GM21723 (cell line): ENCODE measurements around the gene EXOC6.

Source experiments
- ATAC-seq: cut with Tn5 transposase; IDR thresholded peaks from one replicate; pipeline ENCODE4 v1.9.1; 2021; ENCODE audit warnings: mild to moderate bottlenecking, moderate library complexity; ENCODE audit not compliant: unreplicated experiment

Gene EXOC6

DNA sequence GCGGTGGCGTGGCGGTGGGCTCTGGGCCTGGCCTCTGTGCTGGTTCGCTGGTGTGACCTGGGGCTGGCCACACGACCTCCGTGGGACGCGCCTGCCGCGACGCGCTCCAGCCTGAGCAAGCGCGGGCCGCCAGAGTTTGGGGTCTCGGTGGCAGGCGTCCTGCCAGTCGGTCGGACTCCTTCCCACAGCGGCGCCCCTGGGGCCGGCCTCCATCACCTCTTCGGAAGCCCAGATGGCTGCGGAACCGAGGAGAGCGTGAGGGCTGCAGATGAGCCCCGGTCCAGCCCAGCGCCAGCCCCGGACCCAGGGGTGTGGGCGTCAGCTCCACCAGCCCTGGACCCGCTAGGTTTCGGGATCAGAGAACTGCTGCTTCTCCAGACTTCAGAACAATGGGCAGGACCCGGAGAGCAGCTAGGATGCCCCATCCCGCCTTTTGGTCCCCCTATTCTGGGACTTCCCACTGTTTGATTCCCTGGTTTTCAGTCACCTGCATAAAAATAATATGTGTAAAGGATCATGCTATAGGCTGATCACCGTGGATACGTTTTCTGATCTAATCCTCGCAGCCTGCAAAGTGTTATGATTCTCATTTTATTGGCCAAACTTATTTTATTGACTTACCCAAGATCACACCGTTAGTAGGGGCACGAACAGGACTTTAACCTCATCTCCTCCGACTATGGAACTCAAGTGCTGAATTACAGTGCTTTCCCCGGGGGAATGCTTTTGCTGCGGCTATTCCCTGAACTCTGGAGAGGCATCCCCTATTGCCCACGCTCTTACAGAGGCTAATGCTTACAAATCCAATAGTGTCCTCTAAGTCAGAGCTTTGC, 215.0 kb downstream of the EXOC6 start:
- ATAC-seq = no peak

DNA sequence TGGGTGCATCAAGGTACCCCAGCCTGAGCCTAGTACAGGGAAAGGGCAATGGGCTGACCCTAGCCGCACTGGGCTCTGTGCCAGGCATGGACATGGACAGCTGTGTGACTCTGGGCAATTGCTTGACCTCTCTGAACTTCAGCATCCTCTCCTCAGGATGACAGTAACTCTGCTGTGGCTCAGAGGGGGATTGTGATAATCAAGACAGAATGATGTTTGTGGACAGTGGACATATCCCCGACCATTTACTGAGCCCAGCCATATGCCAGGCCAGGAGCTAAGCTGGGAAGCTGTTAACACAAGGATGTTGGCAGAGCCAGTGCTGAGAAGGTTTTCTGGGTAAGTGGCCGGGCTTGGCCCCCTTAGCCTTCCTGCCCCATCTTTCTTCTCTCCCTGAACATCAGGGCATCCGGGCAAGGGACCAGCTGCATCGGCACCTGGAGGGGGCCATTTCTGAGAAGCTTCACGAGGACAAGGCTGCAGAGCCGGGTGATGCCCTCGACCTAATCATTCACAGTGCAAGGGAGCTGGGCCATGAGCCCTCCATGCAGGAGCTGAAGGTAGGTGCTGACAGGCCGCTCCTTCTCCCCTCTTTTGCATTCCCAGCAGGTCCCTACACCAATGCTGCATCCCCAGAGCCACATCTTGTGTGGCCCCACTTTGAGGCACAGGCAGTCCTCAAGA, 215.8 kb downstream of the EXOC6 start:
- ATAC-seq = no peak

DNA sequence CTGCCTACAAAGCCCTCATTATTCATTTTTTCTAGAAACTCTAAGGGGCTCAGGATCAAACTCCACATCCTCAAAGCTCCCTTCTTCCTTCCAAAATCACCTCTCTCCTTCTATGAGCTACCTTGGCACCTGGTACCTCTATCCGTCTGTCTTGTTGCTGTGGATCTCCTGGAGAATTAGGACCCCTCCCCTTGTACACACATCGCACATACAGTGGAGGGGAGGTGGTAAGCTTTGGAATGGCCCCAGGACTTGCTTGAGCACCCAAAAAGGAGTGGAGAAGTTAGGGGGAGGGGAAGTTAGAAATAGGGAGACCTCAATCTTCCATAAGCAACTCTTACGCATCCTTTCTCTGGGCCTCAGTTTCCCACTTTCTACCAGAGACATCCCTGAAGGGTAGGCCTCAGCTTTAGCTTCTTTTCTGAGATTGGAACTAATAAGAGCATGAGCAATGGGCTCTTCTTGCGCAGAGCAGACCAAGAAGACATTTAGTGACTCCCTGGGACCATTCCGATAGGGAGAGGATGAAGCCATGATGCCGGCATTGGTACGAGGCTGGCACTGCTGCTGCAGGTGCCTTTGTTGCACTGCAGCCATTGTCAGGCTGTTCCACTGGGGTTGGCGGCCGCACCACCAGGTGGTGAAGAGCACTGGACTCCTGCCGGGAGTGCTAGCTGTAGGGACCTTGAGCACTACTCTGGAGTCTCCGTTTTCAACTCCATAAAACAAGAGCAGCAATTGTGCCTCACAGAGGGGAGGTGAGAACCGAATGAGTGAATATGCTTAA, 216.7 kb downstream of the EXOC6 start:
- ATAC-seq = no peak

DNA sequence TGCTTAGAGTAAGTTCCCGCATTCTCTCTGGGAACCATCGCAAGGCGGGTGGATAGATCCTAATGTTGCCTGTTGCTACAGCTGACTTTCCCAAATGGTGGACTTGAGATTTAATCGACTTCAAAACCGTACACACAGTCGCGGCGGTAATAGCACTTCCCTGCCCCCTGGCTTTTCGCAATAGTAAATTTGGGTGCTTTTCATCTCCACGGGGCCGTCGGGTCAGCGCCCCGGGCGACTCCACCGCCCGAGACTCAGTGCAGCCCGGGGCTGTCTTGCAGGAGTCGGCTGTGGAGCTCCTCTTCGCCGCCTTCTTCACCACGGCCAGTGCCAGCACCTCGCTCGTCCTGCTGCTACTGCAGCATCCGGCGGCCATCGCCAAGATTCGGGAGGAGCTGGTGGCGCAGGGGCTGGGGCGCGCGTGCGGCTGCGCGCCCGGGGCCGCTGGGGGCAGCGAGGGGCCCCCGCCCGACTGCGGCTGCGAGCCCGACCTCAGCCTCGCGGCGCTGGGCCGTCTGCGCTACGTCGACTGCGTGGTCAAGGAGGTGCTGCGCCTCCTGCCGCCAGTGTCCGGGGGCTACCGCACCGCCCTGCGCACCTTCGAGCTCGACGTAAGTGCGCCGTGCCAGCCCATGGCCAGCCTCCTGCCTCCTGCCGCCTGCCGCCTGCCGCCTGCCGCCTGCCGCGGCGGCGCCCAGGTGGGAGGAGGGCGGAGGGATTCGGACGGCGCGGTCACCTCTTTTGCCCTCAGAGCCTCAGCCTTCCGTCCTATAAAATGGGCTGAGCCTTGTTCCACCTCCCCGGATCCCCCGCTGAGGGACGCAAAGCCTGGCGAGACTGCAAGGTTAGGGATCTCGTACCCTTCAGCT, 217.6 kb downstream of the EXOC6 start:
- no peak for ATAC-seq

DNA sequence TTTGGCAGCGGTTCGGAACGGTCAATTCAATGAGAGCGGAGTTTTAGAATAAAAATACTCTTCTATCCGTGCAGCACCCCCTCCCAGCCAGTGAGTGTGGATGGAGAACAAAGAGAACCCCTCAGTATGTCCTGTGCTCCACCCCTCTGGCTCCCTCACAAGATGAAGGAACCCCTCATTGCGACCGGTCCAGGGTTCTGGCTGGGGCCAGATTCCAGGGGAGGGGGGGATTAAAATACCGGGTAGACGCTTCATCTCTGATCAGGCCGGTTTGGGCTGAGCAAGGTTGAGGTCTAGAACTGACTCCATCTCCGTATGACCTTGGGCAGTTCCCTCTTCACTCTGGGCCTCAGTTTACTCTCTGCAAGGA, 218.2 kb downstream of the EXOC6 start:
- ATAC-seq = no peak

DNA sequence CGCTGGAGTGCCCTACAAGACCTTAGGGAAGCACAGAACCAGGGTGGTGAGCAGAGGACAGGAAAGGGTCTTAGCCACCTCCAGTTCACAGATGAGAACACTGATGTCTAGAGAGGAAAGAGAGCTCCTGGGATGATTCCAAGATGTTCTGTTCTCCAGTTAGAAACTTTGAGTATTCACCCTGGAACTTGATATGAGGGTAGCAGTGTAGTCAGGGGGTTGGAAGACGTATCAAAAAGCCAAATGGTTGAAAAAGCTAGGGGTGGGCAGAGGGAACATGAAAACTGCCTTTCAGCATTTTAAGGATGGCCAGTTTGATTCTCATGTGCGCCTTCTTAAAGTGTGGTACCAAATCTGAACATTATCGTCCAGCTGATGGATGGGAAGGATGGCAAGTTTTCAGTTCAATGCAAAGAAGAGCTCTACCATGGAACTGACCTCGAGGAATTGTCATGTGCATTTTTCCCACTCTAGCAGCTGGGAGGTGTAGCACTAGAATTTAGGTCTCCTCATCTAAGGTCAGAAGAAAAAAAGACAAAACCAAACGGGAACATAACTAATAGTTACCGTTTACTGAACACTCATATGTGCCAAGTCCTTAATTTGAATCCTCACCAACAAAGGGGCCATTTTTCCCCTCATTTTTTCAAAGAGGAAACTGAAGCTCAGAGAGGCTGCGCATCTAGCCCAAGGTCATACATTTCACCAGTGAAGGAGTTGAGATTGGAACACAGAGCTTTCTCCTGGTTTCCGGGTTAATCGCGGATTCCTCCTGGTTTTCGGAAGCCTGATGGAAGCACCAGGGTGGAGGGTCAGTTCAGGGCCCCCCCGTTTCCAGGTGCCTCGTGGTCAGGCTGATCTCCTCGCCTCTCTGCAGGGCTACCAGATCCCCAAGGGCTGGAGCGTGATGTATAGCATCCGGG, 219.4 kb downstream of the EXOC6 start:
- no peak for ATAC-seq

DNA sequence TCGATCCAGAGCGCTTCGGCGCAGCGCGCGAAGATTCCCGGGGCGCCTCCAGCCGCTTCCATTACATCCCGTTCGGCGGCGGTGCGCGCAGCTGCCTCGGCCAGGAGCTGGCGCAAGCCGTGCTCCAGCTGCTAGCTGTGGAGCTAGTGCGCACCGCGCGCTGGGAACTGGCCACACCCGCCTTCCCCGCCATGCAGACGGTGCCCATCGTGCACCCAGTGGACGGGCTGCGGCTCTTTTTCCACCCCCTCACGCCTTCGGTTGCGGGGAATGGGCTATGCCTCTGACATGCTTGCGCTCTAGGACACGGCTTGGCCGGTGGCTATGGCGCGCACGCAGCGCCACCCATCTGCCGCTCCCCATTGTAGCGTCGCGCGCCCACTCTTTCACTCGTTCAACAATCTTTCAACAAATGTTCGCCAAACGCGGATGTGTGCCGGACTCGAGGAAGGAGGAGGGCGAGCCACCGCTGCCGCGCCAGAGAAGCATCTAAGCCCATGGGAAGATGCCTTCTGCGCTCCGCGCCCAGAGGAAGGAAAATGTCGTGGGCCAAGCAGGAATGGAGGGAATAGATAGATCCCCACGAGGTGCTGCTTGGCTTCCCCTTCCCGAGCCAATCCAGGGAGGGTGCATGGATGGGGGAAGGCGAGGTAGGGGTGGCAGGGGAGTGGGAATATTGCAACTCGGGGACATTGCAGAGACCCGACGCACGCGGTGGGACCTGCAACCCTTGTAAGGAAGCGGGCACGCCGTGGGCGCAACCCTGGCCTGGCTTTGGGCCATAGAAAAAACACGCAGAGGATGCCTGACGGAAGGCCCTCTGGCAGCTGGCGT, 220.3 kb downstream of the EXOC6 start:
- ATAC-seq = no peak

DNA sequence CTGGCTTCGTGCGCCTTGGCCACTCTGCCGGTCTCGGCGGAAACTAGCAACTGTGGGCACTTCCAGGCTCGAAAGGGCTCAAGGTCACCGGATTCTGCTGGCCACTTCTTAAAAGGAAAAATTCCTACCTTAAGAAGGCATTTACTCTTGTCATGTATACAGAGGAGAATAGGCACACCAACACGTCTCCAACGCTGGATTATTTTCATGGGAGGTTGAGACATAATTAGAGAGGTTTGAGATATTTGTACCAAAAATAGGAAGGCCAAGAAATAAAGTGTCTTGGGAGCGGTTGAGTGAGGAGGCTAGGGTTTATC, 220.9 kb downstream of the EXOC6 start:
- no peak for ATAC-seq

DNA sequence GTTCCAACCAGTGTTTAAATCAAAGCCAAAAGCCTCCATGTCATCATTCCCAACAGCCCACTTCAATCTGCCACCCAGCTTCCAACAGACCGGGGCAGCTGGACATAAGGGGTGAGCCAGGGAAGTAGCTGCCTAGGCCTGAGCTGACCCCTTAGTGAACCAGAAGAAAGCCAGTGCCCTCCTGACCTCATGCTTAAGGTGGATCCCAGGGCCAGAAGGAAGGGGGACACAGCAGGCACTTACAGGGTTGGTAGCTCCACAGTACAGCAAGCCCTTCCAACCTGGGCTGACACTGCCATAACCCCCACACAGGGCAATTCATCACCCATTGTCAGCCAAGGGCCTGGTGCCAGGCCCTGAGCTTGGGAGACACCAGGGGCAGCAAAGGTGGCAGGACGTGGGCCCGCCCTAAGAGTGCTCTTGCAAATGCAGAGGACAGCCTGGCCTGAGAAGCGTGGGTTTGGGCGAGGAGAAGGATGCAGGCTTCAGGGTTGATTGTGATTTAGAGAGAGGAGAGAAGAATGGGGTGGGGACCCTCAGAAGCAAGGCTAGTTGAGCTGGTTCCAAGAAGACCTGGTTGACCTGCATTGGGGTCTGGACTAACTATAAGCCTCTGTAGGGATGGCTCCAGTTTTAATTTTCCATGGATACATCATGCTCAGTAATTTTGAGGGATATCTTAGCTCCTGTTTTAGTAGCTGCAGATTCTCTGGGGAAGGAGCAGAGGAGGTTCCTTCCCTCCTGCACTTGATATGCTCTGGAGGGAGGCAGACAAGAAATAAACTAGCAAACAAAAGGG, 222.3 kb downstream of the EXOC6 start:
- ATAC-seq = no peak

DNA sequence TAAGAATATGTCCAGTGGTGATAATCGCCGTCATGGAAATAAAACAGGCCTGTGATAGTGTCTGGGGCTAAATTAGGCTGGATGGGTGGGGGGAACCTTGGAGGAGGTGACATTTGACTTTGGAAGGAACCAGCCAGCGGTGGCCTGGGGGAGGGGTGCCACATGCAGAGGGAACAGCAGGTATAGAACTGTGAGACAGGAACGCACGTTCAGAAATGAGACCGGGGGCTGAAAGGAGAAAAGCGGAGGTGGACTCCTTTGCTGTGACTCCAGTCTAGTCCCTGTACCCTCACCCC, 222.8 kb downstream of the EXOC6 start:
- no peak for ATAC-seq

DNA sequence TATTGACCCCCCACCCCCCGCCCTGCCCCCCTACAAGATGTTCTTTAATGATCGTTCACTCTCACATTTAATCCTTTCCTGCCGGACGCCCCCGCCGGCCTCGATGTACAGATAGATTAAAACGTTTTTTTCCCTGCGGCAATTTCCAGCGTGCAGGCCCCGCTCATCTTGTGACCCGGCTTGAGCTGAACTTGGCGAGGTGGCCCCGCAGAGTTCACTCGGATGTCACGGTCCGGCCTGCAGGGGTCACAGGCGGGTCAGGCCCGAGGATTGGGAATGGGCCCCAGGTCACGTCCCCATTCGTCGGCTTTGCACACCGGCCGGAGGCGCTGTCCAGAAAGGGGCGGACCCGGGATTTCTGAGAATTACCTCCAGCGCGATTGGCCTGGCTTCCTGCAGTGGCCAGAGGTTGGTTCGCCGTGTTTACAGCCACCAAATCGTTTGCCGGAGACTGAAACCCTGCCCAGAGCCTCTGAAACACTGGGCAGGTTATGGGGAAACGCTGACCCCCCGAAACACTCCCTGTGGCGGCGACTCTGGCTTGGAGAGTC, 223.4 kb downstream of the EXOC6 start:
- ATAC-seq = no peak

DNA sequence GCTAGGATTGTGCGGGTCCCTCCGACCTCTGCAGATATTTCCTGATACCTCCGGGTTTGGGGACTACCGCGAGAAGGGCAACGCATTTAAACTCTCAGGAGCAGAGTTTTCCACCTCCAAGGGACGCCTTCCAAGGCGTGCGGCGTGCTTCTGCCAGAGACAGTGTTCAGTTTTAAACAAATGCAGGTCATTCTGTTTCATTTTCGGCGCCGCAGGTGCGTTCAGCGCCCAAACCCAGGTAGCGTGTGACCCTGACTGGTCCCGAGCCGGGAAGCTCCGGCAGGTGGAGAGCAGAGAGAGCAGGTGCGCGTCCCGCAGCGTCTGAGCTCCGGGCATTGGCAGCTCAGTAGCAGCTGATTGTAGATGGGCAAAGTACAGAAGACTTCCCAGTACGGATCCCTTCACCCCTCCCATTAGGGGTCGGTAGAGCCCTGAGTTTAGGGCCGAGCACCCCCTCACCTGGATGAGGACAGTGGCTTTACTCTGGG, 223.9 kb downstream of the EXOC6 start:
- no peak for ATAC-seq

DNA sequence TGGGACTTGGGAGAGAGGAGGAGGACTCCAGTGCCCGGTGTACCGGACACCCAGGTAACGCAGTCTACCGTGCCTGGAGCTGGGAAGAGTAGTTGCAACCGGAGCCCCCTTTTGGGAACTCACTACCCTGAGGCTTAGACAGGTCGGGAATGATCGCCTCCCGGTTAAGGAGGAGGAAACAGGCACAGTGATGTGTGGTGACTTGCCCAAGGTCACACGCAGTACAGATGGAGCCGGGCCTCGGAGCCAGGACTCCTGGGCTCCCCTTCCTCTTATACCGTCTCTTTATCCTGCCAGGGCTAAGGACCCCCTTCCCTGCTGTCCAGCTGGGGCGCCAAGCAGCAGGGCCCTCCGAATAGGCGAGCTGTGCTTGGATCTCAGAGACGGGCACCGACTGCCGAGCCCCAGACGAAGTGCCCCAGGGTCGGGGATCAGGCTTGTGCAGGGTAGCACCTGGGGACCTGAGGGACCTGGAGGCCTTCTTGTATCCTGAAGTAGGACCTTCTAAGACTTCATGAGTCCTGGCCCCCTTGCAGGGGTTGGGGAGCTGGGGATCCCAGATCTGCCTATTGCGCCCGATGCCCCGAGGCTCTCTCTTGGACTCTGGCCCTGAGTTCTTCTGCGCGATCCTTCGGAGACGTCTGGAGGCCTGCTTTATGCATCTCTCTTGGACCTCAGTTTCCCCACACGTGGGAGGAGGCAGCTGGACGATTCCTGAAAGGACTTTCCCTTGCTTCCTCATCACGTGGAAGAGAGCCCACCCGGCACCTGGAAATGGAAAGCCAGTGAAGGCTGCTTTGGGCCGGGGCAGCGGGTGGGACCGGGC, 224.6 kb downstream of the EXOC6 start:
- no peak for ATAC-seq

DNA sequence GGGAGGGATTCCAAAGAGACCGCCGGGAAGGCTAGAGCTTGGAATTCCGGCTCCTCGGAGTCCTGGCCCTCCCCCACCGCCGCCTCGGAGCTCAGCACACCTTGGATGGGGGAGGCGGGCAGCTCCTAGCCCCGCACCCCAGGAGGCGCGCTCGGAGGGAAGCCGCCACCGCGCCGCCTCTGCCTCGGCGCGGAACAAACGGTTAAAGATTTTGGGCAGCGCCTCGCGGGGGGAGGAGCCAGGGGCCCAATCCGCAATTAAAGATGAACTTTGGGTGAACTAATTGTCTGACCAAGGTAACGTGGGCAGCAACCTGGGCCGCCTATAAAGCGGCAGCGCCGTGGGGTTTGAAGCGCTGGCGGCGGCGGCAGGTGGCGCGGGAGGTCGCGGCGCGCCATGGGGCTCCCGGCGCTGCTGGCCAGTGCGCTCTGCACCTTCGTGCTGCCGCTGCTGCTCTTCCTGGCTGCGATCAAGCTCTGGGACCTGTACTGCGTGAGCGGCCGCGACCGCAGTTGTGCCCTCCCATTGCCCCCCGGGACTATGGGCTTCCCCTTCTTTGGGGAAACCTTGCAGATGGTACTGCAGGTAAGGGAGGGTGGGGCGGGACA, 225.3 kb downstream of the EXOC6 start, which contains the start of gene CYP26A1:
CYP26A1 (plus strand) TSS at position 355 of the 608 bp plus-strand sequence; CDS start at position 397, 42 bp downstream.
- no peak for ATAC-seq

DNA sequence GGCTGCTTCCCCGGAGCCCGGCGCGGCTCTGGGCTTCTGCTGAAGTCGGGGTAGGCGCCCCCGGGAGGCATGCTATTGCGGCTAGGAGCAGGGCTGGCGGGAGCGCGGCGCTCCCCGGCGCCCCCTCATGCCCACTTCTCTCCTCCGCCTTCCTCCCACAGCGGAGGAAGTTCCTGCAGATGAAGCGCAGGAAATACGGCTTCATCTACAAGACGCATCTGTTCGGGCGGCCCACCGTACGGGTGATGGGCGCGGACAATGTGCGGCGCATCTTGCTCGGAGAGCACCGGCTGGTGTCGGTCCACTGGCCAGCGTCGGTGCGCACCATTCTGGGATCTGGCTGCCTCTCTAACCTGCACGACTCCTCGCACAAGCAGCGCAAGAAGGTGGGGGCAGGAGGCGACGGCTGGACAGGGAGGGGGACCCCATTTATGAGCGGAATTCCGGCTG, 225.9 kb downstream of the EXOC6 start:
- no peak for ATAC-seq

DNA sequence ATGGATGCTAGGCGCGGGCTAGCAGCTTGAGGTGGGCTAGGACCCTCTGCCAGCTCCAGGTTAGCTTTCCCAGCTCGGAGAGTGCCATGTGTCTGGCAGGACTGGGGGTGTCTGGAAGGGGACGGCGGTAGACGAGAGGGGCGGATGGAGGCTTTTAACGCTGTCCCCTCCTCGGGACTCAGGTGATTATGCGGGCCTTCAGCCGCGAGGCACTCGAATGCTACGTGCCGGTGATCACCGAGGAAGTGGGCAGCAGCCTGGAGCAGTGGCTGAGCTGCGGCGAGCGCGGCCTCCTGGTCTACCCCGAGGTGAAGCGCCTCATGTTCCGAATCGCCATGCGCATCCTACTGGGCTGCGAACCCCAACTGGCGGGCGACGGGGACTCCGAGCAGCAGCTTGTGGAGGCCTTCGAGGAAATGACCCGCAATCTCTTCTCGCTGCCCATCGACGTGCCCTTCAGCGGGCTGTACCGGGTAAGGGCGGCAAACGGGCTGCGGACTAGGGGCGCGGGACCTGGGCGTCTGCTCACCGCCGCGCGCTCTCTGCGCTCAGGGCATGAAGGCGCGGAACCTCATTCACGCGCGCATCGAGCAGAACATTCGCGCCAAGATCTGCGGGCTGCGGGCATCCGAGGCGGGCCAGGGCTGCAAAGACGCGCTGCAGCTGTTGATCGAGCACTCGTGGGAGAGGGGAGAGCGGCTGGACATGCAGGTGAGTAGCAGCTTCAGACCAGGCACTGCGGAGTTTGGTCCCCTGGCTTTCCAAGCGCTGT, 226.5 kb downstream of the EXOC6 start:
- ATAC-seq = no peak
